ENCODE measurements around the gene OSBPL3. TPM values are rescaled to one million over a fixed set of nuclear protein-coding genes. Genes with fewer than 3 reads are reported as not detected.

Gene OSBPL3
- total and polyA plus RNA-seq, 2 donors (not counting 3 experiments of a cell fraction or from before 2014, with no cell fraction given), result 7.5 to 27.1 TPM

GRCh38 chr7:24910551-24911212 lies 69.3 kb downstream of the OSBPL3 start:
- H3K4me1 ChIP-seq (ENCODE audit: control insufficient read depth, extremely low read depth, insufficient read depth, low read length), result peaks cover 61% of the 10 kb centered on the region
- H3K9me1 ChIP-seq (replicated peaks; ENCODE audit: control insufficient read depth, extremely low read depth, insufficient read depth, low read length), result no peaks in the 10 kb centered on the region
- peaks cover 3% of the 10 kb centered on the region for H4K20me1 ChIP-seq (replicated peaks; ENCODE audit: control insufficient read depth, extremely low read depth, insufficient read depth, low read length)
- POLR2A ChIA-PET, result no interaction called here
- H3K79me2 ChIP-seq (ENCODE audit: control insufficient read depth, insufficient read depth, low read length), result peaks cover 65% of the 10 kb centered on the region
- TF ChIP-seq JUN (IDR thresholded peaks at IDR 0.05; ENCODE audit: borderline replicate concordance, insufficient read depth, insufficient read length, low read depth), result no peak
- no peak for TF ChIP-seq FOS (IDR thresholded peaks at IDR 0.05; ENCODE audit: borderline replicate concordance, insufficient read depth, low read length)
- TF ChIP-seq MAX (IDR thresholded peaks at IDR 0.05; ENCODE audit: insufficient read depth, insufficient read length), result no peak
- no peak for TF ChIP-seq EZH2 (IDR thresholded peaks at IDR 0.05; ENCODE audit: borderline replicate concordance, low read depth, low read length, severe bottlenecking)
- no peak for TF ChIP-seq POLR2A (IDR thresholded peaks at IDR 0.05; ENCODE audit: low read depth, low read length)
- TF ChIP-seq MYC (IDR thresholded peaks at IDR 0.05; ENCODE audit: low read depth, low read length), result no peak
- no peak for TF ChIP-seq CTCF (IDR thresholded peaks at IDR 0.05; ENCODE audit: extremely low read depth in 1 of 2, insufficient read depth in 1 of 2, low read depth in 1 of 2, low read length in 2 of 2)
- no peak for TF ChIP-seq POLR2AphosphoS5 (IDR thresholded peaks at IDR 0.05; ENCODE audit: insufficient read depth, low read depth, low read length)
- no peak for TF ChIP-seq GATA2 (IDR thresholded peaks at IDR 0.05; ENCODE audit: insufficient read depth, insufficient read length, low read depth, low read length)
- BruUV-seq (replicated peaks), result no TSS peak
- no peak overlapping the region for H3K27ac ChIP-seq (ENCODE audit: insufficient read depth, low read depth, low read length)
- no peaks in the 10 kb centered on the region for H3K27me3 ChIP-seq (ENCODE audit: control insufficient read depth in 2 of 2, insufficient read depth in 2 of 2, low read length in 2 of 2)
- no peak overlapping the region for H3K4me3 ChIP-seq (replicated peaks in 1 of 3; ENCODE audit: insufficient read depth in 1 of 3, low read depth in 1 of 3, low read length in 3 of 3)
- dilution Hi-C loops (cut with MboI; ENCODE audit: extremely low pct_ligation_motif_present, low sequenced_read_pairs) (no loop called here), intact Hi-C loops (cut with micrococcal nuclease) (no loop called here)
- CTCF ChIA-PET, result interaction anchor here (1.1 to 3.2 kb wide), 5 partner anchors 10 to 159 kb away, joined by 3 to 20 read pairs (median 4); partner anchors contain the start of gene OSBPL3
- no peaks in the 10 kb centered on the region for H3K36me3 ChIP-seq (ENCODE audit: control insufficient read depth in 2 of 2, extremely low read depth in 1 of 2, insufficient read depth in 2 of 2, low read length in 2 of 2)
- DNase-seq (ENCODE audit: low read depth, low spot score) (no peak), FAIRE-seq (no peak)
- no peaks in the 10 kb centered on the region for H3K9me3 ChIP-seq (replicated peaks; ENCODE audit: control insufficient read depth, insufficient read depth, low read length)
- peak overlapping the region; percentile 17 for H3K4me2 ChIP-seq (ENCODE audit: insufficient read depth, low read length)
- H3K9ac ChIP-seq (replicated peaks; ENCODE audit: extremely low read depth, insufficient read depth, low read length), result no peak overlapping the region
- H2AFZ ChIP-seq (ENCODE audit: low read depth, low read length), result no peak overlapping the region

Data from endothelial cell of umbilical vein (primary cell).